ENCODE measurements around the gene MICAL3. TPM values are rescaled to one million over a fixed set of nuclear protein-coding genes. Genes with fewer than 3 reads are reported as not detected.

Gene MICAL3
- polyA plus RNA-seq, 1 donor: 54.3 TPM

DNA sequence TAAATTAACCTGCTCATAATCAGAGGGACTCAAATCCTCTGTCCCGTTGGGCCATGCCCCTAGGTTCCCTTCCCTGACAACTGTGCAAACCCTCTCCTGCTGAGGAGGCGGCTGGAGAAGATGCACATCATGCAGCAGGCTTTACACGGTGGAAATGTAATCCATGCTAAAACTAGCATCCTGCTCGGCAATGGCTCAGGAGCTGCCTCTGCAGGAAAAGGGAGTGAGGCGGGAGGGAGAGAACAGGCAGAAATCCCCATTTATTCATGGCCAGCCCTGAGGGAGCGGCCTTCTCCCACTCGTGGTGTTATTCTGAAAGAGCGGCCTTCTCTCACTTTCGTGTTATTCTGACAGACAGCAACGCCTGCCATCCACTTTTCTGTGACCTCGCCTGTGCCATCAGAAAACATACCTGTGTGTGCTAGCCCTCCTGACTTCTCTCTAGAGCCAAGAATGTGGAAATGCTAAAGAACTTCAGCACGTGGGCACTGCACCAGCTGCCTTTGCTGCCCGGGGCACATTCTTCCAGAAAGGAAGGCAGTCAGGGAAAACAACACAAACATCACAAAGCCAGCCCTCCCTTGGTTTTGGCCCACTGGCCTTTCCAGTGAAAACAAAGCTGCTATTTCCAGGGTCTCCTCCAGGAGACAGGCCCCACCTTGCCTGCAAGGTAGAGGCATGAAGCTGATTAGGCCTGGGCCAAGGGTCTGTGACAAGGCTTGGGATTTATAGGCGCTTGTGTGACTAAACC lies 187.2 kb downstream of the MICAL3 start:
- DNase-seq: no peak

DNA sequence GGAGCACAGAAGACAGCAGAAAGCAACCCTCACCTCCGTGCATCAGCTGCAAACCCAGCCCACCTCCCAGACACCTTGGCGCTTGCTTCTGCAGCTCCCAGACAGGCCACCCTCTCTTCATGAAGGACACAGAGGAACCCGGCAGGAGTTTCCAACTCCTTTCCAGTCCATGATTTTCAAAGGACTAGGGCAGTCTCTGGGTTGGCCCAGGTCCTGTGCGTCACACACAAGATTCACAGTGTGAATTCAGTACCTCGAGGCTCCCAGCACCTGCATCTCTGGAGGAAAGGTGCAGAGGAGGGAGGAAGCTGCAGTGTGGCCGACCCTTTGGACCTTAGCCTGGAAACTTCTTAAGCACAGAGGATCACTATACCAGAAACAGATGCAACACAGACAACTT lies 189.1 kb downstream of the MICAL3 start:
- no peak for DNase-seq

DNA sequence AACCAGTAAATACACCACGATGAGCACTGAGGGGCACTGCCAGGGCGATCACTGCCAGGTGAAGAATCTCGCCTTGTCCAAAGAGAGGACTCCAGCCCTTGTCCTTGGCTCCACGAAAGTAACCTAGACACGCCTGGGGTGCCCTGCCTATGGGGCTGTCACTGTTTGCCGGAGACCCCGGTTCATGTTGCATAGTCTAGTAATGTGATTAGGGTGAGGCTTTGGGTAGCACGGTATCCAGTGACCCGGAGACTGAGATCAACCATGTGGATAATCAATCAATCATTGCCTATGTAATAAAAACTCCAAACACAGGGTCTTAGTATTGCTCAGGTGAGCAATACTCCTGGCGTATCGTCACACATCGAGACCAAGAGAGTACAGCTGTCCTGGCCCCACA lies 190.9 kb downstream of the MICAL3 start:
- no peak for DNase-seq

DNA sequence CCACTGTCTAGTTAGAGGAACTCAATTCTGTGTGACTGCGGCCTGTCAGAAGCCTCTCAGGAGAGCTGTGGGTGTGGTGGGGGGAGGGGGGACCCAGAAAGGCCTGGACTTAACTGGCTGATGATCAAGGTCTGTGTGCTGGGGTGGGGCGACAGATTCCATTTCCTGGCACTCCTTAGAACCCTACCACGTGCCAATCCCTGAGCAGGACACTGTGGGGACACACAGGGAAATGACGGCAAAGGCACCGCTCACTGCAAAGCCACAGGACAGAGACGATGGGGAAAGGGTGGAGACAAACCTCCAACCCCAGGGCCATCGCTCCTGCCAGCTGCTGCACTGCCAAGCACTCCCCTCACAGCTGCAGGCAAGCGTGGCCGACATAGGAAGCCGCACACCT lies 191.7 kb downstream of the MICAL3 start:
- no peak for DNase-seq

DNA sequence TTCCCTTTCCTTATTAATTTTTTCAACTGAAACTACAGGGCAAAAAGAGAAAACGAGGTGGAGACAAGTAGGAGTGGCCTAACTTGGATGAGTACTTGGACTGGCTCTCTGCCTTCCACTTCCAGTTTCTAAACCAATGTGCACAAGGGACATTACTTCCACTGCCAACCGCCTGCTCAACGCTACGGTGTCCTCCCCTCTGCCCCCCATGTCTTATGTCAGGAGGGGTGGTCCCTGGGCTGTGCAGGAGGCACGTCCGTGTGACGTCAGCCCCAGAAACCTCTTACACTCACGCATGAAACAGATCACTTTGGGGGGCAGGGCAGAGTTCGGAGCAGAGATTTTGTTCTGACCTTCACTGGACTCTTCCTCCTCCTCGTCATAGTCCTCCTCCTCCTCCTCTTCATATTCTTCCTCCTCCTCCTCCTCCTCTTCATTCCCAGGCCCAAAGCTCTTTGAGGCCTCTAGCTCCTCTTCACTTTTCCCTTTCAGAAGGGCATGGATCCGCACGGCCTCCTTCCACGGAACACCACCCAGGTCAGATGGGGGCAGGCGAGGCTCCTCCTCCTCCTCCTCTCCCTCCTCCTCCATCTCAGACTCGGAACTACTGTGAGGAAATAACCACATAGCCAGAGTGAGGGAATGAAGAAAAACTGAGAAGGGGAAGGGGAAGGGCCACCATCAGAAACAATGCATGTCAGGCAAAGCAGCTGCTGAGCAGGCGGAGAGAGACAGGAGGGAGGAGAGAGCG lies 192.7 kb downstream of the MICAL3 start:
- no peak for DNase-seq

DNA sequence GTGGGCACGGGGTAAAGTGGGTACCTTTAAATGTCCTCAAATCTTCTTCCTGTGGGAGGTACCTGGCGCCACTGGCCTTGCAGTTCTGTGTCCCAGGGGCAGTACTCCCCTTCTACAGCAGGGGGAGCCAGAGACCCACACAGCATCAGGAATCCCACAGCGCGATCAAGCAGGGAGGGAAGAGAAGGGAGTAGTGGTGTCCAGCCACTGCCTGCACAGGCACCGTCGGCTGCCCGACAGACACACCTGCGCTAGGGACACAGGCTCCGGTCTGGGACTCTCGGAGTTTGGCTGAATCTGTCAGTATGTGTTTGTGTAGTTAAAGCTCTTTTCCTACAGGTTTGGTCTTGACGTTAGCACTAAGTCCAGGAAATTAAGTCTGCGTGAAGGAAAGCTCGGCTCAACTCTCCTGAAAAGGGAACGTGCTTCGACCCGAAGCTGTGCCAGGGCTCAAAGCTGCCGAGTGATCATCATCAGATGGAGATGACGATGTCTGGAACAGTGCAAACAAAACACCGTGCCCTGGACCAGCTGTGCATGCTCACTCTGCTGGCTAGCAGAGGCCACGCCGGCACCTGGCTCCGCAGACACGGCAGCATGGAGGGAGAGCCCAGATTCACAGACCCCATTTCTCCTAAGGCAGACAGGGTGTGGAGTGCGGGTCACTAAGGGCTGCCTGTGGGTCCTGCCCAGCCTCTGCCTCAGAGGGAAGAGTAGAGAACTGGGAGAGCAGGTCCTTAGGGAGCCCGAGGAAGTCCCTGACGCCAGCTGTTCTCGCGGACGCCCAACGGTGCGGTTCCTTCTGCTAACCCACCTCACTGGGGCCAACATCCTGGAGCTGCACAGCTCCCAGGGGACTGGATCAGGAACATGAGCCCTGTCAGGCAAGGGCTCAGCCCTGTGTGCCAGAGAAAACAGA lies 194.1 kb downstream of the MICAL3 start:
- DNase-seq: peak; percentile 89

DNA sequence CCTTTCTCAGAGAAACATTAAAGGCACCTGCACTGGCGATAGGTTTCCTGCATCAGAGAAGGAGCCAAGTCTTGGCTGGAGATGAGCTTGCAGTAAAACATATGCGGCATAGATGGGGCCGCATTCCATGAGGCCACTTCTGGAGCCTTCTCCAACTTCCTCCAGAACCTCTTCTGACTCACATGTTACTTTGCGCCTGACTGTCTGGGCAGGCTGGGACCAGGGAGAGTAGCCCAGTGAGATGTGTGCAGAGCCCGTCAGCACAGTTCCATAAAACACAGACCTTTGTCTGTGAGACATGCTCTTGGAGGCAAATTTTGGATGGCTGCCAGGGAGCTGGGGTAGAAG lies 194.7 kb downstream of the MICAL3 start:
- DNase-seq: no peak

DNA sequence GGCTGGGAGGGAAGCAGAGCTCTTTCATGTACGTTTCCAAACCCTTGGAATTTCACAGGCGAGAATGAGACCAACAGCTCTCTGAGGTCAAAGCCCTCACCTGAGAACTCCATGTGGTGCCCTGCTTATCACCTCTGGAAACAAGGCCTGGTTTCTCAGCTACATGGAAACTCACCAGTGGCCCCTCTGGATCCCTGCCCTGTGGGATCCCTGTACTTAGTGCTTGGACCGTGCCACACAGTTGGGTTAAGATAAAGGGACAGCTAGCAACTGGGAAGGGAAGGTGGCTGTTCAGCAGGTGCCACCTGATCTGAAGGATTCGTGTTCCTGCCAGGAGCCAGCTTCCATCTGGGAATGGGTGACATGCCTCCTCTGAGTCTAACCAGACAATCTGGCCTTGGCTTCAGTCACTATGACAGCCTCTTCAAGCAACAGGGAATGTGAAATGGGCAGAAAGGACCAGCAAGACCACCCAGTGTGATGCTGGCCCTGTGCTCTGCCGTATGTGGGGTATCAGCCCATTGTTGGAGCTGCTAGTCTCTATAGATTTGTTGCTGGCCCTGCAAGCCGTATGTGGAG lies 195.8 kb downstream of the MICAL3 start:
- no peak for DNase-seq

DNA sequence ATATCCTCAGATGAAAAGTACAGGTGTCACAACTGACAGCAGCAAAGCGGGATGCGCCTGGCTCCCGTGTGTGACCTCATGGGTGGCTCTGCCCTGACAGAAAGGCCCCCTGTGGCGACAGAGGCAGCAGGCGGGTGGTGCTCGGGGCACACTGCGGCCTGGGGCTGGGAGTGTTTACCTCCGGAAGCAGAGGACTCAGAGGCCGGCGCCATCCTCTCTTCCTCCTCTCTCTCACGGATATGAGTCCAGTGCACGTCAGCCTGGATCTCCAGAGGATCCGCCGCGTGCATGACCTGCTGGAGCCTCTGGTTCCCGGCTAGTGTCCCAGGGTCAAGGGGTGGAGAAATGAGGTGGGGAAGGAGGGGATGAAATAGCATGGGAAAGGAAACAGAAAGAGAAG lies 196.9 kb downstream of the MICAL3 start:
- no peak for DNase-seq

DNA sequence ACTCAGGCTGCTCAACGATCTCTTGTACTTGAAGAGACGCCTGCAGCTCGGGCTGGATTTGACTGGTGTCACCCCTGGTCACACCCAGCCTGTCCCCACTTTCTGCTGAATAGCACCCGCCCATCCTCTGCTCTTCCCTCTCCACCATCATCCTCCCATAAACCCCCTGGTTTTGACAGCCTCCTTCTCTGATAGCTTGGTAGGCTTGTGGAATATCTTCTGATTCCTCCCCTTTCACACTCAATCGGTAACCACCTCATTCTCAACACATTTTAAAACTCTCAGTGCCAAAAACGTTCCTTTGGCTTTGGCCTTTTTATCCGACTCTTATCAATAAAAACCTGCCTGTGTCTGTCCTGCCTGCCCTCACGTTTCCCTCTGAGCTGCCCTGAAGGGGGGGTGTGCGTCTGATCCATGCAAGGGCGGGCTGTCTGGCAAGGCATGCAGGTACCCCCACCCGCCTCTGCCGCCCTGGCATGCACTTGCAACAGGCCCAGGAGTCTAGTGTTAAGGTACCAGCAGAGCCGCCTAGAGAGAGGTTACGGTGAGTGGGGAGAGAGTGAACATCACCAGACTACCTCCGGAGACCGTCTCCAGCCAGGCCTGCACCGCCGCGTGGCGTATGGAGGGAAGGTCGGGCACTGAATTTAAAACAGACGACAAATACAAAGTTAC lies 198.3 kb downstream of the MICAL3 start:
- no peak for DNase-seq

DNA sequence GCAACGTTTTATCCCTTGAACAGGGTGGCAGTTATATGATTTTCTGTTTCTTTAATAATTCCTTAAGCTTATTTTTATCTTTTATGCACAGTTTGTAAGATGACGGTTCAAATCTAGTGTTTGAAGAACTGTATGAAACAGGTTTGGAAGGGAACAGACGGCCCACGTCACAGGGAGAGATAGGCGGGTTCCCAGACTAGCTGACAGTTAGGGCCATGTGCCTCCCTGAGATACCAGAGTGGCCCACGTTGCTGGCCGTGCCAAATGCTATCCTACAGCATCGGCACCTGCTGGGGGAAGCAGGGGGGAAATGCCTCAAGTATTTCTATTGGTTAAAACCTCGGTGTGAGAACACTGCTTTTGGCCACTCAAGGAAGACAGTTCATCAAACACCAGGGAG lies 199.9 kb downstream of the MICAL3 start:
- DNase-seq: no peak

DNA sequence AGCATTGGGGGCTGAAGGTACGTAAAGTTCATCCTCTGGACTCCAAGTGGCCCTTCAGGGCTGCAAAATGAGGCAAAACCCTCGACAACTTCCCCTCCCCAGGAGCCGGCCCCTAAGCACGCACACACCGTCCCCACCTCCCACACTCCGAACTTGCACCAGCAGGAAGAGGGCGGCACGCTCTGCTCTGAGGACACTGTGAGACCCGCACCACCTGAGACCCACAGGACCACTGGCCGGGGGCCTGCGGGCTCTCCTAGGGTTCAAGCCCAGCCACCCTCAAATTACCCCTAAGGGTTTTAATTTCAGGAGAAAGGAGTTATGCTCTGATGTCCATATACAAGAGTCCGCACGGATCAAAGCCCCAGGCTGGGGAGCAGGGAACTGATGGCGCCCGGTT lies 200.4 kb downstream of the MICAL3 start:
- no peak for DNase-seq

DNA sequence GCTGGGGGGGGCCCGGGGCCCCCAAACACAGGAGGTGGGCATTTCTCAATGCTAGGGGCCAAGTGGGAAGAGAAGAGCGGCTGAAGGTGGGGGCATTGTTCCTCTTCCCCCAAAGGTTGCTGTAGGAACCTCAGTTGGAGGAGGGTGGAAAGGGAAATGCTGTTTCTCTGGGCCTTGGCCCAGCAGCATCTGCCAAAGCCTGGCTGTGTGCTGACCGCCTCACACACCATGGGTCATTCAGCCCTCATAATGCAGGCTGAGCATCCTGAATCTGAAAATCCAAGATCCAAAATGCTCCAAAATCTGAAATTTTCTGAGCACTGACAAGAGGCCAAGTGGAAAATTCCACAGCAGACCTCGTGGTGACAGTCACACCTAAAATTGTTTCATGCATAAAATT lies 201.1 kb downstream of the MICAL3 start:
- DNase-seq: no peak

DNA sequence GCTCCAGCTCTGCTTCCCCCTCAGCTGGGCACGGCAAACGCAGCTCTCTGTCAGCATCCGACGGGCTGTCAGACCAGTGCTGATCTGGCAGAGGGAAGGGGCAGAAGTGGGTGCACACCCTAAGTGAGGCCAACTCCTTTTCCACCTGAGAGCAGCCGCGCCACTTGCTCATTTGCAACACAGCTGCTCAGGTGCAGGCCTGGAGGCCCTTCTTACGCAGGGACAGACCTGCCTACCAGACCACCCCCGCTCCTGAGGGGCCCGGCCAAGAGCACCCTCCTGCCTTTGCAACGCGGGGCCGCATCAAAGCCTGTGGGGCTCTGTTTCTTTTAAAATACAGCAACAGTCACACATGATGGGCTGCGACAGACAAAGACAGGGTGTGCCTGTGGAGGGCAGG lies 202.3 kb downstream of the MICAL3 start:
- no peak for DNase-seq

DNA sequence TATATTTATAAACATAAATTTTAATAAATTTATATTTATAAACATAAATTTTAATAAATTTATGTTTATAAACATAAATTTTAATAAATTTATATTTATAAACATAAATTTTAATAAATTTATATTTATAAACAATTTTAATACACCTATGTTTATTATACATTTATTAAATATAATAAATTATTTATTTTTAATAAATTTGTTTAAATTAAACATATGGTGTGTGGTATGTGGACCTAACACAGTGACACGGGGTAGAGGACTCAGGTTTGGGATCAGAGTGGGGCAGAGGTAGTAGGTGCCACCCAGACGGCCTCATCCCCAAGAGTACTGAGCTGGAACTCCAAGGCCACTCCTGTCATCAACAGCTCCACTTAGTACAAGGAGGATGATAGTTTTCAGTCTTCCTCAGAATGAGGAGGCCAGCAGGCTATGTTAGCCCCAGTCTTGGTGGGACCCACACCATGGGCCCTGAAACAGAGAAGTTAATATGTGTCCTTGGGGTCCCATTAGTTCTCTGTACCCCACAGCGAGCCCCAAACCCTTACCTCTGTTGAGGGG lies 203.4 kb downstream of the MICAL3 start:
- no peak for DNase-seq

DNA sequence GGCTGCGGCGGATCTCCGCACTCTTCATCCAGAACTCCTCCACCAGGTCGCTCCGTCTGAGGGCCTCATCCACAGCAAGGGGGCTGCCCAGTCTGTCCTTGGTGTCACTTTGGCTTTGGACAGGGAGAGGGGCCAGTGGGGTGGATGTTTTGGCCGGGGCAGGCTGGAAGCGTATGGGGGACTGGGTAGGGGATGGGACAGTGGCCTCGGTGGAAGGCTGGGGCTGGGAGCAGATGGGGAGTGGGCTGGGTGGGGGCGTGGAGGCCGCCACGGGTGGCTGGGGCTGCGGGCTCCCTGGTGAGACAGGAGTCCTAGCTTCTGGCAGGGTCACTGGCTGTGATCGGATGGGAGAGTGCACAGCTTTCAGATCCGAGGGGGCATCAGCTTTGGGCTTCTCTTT lies 205.7 kb downstream of the MICAL3 start:
- no peak for DNase-seq

DNA sequence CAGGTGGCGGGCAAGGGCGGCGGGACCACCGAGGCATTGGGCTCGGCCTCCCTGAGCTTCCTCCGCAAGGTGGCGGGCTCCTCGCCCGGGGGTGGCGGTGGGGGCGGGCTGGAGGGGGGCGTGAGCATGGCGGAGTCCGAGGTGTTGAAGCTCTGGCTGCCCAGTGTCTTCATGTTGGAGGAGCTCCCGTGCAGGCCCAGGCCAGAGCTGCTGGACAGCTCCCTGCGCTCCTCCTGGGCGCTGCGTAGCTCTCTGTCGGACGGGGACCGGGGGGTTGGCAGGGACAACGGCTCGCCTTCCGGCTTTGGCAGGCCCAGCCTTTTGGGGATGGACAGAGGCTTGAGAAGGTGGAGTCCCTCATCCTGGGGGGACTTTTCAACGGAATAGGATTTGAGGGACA lies 206.2 kb downstream of the MICAL3 start:
- DNase-seq: no peak

DNA sequence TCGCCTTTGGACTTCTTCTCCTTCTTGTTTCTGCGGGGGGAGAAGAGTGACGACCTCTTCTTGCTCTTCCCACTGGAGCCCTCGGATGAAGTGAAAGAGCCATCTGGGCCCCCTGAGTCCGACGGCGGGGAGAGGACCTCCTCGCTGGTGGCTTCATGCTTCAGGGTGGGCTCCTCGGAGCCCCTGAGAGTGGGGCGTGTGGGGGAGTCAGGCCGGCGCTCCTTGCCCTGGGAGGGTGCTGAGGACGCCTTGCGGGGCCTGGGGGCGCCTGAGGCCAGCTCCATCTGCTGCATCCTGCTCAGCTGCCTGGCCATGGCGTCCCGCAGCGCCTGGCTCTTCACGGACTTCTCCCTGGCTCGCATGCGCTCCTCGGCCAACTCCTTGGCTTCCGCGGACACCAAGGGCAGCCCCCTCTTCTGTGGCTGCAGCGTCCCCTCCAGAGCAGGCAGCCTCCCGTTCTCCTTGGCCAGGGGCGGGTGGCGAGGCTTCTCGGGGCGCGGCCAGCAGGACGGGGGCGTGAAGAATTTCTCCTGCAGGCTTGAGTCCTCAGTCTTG lies 206.8 kb downstream of the MICAL3 start:
- no peak for DNase-seq

DNA sequence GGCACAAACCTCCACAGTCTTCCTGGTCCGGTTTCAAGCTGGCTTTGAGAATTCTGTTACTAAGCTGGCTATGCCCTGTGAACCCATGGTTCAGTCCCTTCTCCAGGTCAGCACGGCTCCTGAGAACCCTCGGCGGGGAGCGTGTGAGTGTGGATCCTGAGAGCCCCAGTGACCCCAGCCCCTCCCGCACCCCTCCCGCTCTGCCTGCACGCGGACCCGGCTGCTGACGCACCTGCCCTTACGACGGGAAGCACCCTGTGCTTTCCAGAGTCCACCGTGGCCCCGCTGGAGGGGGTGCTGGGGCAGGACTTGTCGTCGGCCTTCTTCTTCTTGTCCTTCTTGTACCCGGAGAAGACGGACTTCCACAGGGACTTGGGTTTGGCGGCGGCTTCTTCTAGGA lies 207.3 kb downstream of the MICAL3 start:
- no peak for DNase-seq

DNA sequence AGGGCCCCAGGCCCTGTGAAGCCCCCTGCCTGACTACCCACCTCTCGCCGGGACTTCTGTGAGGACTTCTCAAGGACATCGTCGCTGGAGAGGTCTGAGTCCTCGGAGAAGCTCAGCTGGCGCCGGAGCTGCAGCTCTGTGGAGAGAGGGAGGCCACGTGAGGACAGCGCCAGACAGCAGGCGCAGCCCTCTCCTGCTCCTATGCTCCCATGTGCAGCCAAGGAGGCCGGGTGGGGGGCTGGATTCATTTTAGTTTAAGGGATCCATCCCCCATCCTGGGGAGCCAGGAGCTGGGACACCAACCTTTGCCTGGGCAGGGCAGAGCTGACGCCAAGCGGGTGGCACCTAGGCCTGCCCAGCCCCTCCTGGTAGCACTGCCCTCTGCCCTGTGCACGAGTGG lies 207.7 kb downstream of the MICAL3 start:
- DNase-seq: no peak

DNA sequence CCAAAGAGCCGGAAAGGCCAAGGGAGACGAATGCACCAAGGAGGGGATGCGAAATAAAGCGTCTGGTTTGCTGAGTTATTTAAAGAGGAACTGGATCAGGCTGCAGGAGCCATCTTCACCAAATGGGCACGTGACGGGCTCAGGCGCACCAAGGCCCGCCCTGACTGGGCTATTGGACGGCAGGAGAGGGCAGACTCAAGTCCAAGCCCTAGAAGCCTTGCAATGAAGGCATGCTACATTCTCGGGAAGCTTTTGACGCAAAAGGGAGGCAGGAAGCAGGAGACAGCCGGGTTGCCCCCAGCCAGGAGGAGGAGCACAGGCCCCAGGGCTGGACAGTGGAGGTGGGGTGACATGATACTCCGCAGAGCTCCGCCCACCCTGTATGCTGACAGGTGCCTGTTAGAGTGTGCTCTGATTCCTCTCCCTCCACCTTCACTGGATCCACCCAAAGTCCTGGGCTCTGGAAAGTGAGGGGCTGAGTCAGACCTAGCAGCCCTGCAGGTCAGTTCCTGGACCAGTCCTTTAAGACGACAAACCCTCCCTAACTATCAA lies 208.6 kb downstream of the MICAL3 start:
- no peak for DNase-seq
